ENCODE data around the gene UPK3A.

UPK3A gene

DNA sequence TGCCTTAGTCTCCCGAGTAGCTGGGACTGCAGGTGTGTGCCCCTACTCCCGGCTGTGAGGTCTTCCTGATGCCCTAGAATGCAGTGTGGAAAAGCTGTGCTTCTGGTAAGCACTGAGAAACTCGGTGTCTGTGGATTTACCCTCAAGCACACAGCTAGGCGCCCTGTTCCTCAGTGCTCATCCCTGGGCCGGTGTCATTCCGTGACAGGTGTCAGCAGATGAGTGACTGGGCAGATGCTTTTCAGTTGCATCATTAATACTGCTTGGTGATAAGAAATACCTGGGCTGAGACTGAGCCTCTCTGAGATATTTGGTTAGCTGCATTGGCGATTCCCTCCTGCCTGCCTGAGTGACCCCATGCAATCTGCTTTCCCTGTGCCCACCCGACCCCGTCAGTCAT is 46.7 kb downstream of the UPK3A start:
- no peak overlapping the region for H3K4me3 ChIP-seq (ENCODE audit: low read depth, low read length)
- DNase-seq (ENCODE audit: low read depth) = no peak
- TF ChIP-seq, protein P1, sequence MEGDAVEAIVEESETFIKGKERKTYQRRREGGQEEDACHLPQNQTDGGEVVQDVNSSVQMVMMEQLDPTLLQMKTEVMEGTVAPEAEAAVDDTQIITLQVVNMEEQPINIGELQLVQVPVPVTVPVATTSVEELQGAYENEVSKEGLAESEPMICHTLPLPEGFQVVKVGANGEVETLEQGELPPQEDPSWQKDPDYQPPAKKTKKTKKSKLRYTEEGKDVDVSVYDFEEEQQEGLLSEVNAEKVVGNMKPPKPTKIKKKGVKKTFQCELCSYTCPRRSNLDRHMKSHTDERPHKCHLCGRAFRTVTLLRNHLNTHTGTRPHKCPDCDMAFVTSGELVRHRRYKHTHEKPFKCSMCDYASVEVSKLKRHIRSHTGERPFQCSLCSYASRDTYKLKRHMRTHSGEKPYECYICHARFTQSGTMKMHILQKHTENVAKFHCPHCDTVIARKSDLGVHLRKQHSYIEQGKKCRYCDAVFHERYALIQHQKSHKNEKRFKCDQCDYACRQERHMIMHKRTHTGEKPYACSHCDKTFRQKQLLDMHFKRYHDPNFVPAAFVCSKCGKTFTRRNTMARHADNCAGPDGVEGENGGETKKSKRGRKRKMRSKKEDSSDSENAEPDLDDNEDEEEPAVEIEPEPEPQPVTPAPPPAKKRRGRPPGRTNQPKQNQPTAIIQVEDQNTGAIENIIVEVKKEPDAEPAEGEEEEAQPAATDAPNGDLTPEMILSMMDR (IDR thresholded peaks at IDR 0.05; ENCODE audit: low read depth, low read length, missing control alignments) = no peak

DNA sequence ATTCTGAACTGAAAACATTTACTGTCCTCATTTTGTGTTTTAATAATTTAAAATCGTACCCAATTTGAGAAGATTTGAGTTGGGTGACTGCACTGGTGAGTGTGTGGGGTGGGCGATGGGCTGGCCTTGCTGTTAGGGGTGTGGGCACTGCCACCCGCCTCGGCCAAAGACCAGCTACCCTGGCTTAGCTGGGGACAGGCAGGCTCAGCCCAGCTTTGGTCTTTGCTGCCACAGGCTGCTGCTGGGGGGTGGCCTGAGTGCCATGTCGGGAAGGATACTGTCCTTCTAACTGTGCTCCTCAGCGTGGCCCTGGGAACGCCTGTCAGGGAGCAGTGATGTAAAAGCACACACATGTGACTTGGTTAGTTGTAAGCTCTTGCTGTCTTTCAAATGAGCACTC is 47.3 kb downstream of the UPK3A start:
- TF ChIP-seq, protein P1 (IDR thresholded peaks at IDR 0.05; ENCODE audit: low read depth, low read length, missing control alignments) = no peak
- no peak overlapping the region for H3K4me3 ChIP-seq (ENCODE audit: low read depth, low read length)
- DNase-seq (ENCODE audit: low read depth) = no peak

DNA sequence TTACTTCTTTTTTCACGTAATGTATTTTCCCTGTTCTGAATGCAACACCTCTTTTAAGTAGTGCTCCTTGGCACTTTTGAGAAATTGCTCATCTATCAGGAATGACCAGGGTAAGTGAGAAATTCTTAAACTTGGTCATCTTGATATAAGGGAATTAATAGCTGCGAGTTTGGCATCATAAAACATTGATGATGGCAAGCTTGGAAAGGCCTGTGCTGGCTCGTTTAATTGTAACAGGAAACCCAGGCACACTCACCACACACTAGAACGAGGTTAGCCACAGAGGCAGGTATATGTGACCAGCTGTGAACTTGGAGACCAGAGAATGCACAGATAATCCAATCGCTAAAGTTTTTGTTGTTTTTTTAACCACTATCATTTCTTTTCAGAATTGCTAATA is 49.3 kb downstream of the UPK3A start:
- no peak for DNase-seq (ENCODE audit: low read depth)
- no peak overlapping the region for H3K4me3 ChIP-seq (ENCODE audit: low read depth, low read length)
- TF ChIP-seq, protein P1 (IDR thresholded peaks at IDR 0.05; ENCODE audit: low read depth, low read length, missing control alignments) = no peak

DNA sequence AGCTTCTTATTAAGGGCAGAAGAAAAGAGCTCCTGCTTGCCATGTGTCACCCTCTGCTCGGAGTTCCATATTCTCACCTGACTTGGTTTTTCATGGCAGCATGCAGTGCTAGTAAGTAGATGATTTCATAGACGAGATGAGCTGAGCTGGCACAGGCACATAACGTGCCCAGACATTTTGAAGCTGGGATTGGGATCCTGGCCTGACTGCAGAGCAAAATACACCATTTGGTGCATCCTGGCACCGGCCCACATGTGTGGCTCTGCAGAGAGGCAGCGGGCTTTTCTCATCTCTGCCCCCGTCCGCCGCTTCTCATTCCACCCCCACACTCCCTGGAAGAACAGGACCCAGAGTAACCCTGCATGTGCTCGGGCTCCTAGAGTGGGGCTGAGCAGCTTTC is 49.8 kb downstream of the UPK3A start:
- TF ChIP-seq, protein P1 (IDR thresholded peaks at IDR 0.05; ENCODE audit: low read depth, low read length, missing control alignments) = no peak
- DNase-seq (ENCODE audit: low read depth) = no peak
- no peak overlapping the region for H3K4me3 ChIP-seq (ENCODE audit: low read depth, low read length)

GRCh38 chr22:45335021-45335818 is 50.5 kb downstream of the UPK3A start:
- no peak for DNase-seq (ENCODE audit: low read depth)
- no peak overlapping the region for H3K4me3 ChIP-seq (ENCODE audit: low read depth, low read length)
- TF ChIP-seq, protein P1 (IDR thresholded peaks at IDR 0.05; ENCODE audit: low read depth, low read length, missing control alignments) = no peak

- no peak overlapping the region for H3K4me3 ChIP-seq (ENCODE audit: low read depth, low read length)
- no peak for DNase-seq (ENCODE audit: low read depth)
- TF ChIP-seq, protein P1 (IDR thresholded peaks at IDR 0.05; ENCODE audit: low read depth, low read length, missing control alignments) = no peak
Observed at GRCh38 chr22:45335854-45336522, 51.2 kb downstream of the UPK3A start.

All from GM12864 (cell line).